Uterus (tissue), 2 donors: Measurements from ENCODE around the gene OR10G7.

ENCODE experiments used
- POLR2A ChIP-seq, 2 donors: fragments of 450-650 bp; IDR thresholded peaks; one replicate each; pipeline ENCODE4 v1.6.1; 2016; ENCODE audit warnings: antibody characterized with exemption in 2 of 2, mild to moderate bottlenecking in 1 of 2, moderate library complexity in 1 of 2
- TF ChIP-seq, protein P1 (sequence below), 4 experiments: fragments of 200-600 bp in 2 of 4; fragments of 450-650 bp in 2 of 4; sonication (generic) in 2 of 4; IDR thresholded peaks; one replicate each; pipeline ENCODE4 v1.5.1; 2016 to 2019; ENCODE audit warnings: antibody characterized with exemption in 4 of 4, mild to moderate bottlenecking in 2 of 4, moderate library complexity in 1 of 4

DNA sequence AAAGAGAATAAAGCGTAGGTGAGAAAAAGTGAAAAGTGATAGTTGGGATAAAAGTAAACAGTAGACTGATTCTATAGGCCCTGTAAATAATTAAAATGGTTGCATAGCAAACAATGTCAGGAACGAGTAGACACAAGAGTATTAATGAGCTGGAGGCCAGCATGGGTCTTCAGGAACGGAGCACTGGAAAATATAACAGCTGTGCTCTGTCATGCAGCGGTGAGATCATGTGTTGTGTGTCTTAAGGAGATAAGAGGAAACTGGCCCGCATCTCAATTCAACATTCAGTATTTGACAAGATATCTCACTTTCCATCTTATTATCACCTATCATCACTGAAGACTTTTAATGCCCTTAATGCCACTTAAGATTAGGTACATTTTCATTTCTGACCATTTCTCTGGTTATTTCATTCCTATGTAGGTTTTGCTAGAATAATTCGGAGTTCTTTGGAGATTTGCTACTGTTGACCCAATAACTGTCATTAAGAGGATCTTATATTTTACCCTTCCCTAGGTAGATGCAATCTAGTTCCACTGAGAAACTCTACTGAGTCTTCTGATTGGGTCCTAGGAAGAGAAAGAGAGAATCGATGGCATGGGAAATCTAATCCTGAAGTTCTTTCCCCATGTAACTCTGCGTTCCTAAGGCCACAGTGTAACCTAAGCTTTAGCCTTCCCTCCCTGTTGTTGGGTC lies 38.7 kb upstream of the OR10G7 start:
- TF ChIP-seq, protein P1, sequence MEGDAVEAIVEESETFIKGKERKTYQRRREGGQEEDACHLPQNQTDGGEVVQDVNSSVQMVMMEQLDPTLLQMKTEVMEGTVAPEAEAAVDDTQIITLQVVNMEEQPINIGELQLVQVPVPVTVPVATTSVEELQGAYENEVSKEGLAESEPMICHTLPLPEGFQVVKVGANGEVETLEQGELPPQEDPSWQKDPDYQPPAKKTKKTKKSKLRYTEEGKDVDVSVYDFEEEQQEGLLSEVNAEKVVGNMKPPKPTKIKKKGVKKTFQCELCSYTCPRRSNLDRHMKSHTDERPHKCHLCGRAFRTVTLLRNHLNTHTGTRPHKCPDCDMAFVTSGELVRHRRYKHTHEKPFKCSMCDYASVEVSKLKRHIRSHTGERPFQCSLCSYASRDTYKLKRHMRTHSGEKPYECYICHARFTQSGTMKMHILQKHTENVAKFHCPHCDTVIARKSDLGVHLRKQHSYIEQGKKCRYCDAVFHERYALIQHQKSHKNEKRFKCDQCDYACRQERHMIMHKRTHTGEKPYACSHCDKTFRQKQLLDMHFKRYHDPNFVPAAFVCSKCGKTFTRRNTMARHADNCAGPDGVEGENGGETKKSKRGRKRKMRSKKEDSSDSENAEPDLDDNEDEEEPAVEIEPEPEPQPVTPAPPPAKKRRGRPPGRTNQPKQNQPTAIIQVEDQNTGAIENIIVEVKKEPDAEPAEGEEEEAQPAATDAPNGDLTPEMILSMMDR (IDR thresholded peaks at IDR 0.05), result no peak
- TF ChIP-seq POLR2A (IDR thresholded peaks at IDR 0.05), result no peak
